GM19395 (cell line): ENCODE results near the gene QRICH2.
"Not testable (repeated sequence)": the region's sequence is repeated elsewhere in the genome, so short reads cannot be mapped to it uniquely, and the experiment has no call there.

Experiments
- ATAC-seq: cut with Tn5 transposase; IDR thresholded peaks from one replicate; pipeline ENCODE4 v1.9.1; 2021; ENCODE audit warnings: mild to moderate bottlenecking, moderate library complexity; ENCODE audit not compliant: unreplicated experiment

Gene QRICH2

GRCh38 chr17:76252040-76252954 lies 55.8 kb downstream of the QRICH2 start:
- no peak for ATAC-seq

GRCh38 chr17:76251478-76252039 lies 56.5 kb downstream of the QRICH2 start:
- no peak for ATAC-seq

DNA sequence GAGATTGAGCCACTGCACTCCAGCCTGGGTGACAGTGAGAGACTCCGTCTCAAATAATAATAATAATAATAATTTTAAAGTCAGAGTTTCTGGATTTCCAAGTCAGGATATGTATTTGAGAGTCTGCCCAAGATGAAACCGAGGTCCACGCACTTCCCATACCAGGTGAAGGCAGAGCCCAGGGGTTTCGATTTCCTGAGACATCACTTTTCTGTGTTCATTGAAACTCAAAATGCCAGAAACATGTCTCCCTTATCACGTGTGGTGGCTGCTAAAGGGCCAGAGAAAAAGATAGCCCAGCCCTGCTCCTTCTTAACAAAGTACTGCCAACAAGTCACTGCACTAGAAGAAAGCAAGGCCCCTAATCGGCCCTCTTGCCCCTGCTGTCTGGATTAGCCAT lies 57.9 kb downstream of the QRICH2 start:
- no peak for ATAC-seq

DNA sequence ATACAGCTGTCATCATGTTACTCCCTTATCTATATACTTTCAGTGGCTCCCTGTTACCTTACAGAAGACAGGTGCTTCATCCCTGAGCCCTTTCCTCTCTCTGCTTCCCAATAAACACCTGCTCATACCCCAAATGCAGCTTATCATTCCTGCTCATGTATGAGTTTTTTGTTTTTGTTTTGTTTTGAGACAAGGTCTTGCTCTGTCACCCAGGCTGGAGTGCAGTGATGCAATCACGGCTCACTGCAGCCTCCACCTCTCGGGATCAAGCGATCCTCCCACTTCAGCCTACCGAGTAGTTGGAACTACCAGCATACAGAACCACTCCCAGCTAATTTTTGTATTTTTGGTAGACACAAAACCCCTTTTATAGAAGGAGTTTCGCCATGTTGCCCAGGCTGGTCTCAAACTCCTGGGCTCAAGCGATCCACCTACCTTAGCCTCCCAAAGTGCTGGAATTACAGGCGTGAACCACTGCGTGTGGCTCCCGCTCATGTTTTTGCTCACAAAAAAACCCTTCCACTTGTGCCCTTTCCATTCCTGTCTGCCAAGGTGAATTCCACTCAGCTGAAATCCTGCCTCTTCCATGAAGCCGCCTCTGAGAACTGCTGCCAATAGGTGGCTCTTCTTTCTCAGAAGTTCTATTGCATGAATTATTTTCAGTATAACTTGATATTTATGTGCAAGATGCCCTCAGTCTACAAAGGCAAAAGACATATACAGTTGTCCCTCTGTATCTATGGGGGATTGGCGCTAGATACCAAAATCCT lies 59.9 kb downstream of the QRICH2 start:
- no peak for ATAC-seq

DNA sequence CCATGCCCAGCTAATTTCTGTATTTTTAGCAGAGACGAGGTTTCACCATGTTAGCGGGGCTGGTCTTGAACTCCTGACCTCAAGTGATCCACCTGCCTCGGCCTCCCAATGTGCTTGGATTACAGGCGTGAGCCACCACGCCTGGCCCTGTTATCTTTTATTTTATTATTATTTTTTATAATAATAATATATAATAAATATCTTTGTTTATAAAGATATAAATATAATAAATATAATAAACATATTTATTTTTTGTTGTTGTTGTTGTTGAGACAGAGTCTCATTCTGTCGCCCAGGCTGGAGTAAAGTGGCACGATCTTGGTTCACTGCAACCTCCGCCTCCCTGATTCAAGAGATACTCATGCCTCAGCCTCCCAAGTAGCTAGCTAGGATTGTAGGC lies 60.8 kb downstream of the QRICH2 start:
- ATAC-seq: no peak

GRCh38 chr17:76246080-76247066 lies 61.7 kb downstream of the QRICH2 start:
- peak; percentile 94 for ATAC-seq

DNA sequence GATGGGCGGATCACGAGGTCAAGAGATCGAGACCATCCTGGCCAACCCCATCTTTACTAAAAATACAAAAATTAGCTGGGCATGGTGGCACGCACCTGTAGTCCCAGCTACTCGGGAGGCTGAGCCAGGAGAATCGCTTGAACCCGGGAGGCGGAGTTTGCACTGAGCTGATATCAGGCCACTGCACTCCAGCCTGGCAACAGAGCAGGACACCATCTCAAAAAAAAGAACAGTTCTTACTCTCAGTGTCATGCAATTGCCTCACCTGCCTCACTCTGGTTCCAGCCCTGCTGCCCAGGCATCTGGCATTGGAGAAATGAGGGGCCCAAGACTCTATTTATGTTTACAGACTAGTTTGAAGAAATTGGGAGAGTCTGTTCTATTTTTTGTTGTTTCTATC lies 63.4 kb downstream of the QRICH2 start:
- not testable (repeated sequence) for ATAC-seq

- ATAC-seq: no peak
Measured at GRCh38 chr17:76243826-76244679, 64.0 kb downstream of the QRICH2 start.

DNA sequence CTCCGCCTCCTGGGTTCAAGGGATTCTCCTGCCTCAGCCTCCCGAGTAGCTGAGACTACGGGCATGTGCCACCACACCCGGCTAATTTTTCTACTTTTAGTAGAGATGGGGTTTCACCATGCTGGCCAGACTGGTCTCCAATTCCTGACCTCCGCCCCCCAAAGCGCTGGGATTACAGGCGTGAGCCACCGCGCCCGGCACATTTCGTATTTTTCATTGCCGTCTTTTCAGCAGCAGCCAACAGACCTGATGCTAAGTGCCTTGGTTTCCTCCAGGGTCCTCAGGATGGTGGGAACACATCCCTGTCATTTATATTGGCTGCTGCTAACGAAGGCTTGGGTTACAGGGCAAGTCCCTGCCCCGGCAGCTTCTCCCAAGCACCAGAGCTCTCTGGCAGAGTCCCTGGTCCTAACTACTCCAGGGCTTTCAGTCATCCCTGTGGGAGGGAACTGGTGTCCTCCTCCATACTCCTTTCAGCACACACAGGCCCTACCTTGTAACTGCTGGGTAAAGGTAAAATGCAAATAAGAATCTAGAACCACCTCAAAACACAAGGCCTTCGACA lies 66.3 kb downstream of the QRICH2 start:
- no peak for ATAC-seq

DNA sequence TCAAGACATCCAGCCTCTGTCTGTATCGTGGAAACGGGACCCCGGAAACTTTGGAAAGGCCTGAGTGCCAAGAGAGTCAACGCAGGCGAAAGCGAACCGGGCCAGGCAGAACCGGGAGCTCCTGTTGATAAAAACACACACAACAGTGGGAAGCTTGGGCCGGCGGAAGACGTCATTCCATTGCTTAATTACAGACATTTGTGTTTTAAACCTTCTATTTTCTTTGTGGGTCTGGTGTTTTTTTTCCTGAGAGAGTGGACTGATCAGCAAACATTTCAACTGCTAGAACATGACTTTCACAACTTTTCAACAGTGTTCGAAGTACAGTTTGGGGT lies 66.9 kb downstream of the QRICH2 start:
- ATAC-seq: no peak

- no peak for ATAC-seq
Measured at GRCh38 chr17:76240461-76241203, 67.4 kb downstream of the QRICH2 start, which contains the start of gene RNF157. Gene RNF157, minus strand, starts transcription at chr17:76240493. Its CDS starts 253 bp downstream, at chr17:76240240.

DNA sequence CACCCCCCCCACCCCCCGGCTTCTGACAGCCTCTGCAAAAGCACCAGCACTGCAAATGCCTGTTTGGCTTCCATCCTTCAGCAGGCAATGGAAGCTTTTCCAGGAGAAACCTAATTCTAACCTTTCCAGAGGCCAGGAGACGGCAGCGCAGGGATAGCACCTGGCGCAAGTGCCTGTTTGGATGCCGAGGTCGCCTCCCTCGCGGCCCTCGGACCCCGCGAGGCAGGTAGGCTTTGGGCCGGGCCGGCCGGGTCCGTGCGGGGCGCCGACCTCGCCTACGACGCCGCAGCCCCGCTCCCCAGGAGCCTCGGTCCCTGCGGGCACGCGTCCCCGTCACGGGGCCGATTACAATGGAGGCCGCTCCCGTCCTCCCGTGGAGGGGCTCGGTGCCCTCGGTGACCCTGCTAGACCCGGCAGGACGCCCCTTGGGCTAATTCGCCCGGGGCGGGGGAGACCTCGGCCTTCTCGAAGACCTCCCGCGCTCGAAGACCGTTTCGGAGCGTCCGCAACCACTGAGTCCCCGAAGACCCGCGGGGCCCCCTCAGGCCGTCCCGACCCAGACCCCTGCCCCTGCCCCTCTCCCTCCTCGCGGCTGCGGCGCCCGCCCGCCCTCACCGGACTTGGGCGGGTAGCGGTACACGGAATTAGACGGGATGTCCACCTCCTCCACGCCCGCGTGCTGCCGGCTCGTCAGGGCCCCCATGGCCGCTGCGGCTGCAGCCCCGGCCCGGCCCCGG lies 68.4 kb downstream of the QRICH2 start:
- no peak for ATAC-seq

GRCh38 chr17:76238847-76239537 lies 69.1 kb downstream of the QRICH2 start:
- no peak for ATAC-seq

DNA sequence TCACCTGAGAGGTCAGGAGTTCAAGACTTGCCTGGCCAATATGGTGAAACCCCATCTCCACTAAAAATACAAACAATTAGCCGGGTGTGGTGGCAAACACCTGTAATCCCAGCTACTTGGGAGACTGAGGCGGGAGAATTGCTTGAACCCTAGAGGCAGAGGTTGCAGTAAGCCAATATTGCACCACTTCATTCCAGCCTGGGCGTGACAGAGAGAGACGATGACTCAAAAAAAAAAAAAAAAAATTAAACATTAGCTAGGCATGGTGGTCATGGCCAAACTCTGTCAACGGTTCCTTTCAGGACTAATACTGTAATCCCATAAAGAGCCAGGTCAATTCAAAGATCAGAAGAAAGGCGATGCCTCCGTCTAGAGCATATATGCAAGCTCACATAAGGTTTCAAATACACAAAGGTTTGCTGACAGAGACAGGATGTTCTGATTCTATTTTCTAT lies 70.2 kb downstream of the QRICH2 start:
- ATAC-seq: no peak

DNA sequence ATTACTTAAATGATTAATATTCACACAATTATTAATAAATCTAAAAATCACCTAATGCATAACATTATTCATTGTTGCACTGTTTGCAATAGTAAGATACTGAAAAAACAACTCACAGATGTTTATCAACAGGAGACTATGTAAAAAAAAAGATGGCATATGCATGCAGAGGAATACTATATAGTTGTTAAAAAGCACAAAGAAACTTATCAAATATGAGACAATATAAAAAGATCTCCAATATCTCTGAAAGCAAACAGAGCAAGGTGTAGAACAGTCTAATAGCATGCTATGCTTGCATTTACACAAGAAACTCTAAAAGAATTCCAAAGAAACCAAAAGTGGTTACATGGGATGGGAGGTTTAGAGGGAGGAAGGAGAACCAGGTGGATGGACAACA lies 71.5 kb downstream of the QRICH2 start:
- ATAC-seq: no peak

DNA sequence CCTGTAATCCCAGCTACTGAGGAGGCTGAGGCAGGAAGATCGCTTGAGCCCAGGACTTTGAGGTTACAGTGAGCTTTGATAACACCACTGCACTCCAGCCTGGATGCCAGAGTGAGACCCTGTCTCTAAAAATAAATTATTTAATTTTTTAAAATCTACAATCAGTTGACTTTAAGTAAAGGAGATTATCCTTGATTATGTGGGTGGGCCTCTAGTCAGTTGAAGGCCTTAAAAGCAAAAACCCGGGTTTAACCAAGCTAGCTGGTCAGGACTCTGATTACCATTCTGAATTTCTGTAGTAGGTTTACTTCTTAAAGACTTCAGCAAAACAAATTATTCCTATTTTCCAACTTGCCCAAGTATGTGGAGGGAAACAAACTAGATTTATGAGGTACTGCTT lies 72.2 kb downstream of the QRICH2 start:
- no peak for ATAC-seq

DNA sequence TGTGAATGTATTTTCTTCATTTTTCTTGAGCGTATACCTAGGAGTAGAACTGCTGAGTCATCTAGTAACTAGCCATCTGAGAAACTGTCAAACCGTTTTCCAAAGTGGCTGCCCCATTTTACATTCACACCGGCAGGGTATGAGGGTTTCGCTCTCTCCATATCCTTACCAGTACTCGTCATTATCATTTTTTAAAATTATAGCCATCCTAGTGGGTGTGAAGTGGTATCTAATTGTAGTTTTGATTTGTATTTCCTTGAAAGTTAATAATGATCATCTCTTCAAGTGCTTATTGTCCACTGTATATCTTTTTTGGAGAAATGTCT lies 73.8 kb downstream of the QRICH2 start:
- ATAC-seq: peak; percentile 67
